GM12878 (cell line): ENCODE measurements around the gene ITIH1. TPM values are rescaled to one million over a fixed set of nuclear protein-coding genes. Genes with fewer than 3 reads are reported as not detected.

Experiments used
- ATAC-seq: fragments of 200-7000 bp; cut with Tn5 transposase; 3 replicates; pipeline ENCODE4 v1.9.1; 2020; ENCODE audit warnings: mild to moderate bottlenecking, moderate library complexity
- BruUV-seq: library from RNA; stranded (reverse); fragments of 400-500 nt; replicated peaks from 2 replicates; lab custom pipeline; 2021; lab: Mats Ljungman, UMichigan
- CTCF ChIA-PET: fragments of 300-600 bp; sonication (Branson Sonifier 250); formaldehyde crosslinking; extraction: SDS; loops from one replicate; lab custom pipeline; 2021; ENCODE audit warnings: inconsistent platforms; lab: Yijun Ruan, JAX
- POLR2A ChIA-PET: fragments of 350-600 bp; formaldehyde crosslinking; extraction: SDS; loops from one replicate; lab custom pipeline; 2021; ENCODE audit warnings: inconsistent platforms; lab: Charles Lee
- RAD21 ChIA-PET: fragments of 300-600 bp; sonication (Branson Sonifier 250); formaldehyde crosslinking; loops from one replicate; lab custom pipeline; 2023; ENCODE audit warnings: antibody characterized with exemption; ENCODE audit not compliant: unreplicated experiment; lab: Charles Lee
- SMC1A ChIA-PET: fragments of 300-600 bp; sonication (Branson Sonifier 250); formaldehyde crosslinking; loops from one replicate; lab custom pipeline; 2023; ENCODE audit not compliant: unreplicated experiment, uncharacterized antibody; lab: Charles Lee
- DNase-seq: peaks from one replicate; pipeline ENCODE4 v3.0.0-alpha.2; 2011; ENCODE audit warnings: low read depth, low spot score
- FAIRE-seq: peaks from 3 replicates; lab custom pipeline; 2011; peaks lifted over from hg19 to GRCh38; lab: Jason Lieb, UNC
- H2AFZ ChIP-seq: 2 replicates; pipeline ENCODE4 v1.6.0; 2011; ENCODE audit warnings: low read depth, low read length, control low read depth; ENCODE audit not compliant: control insufficient read depth
- H3K27ac ChIP-seq: 2 replicates; pipeline ENCODE4 v1.5.1; 2011; ENCODE audit warnings: control low read depth; ENCODE audit not compliant: control insufficient read depth, insufficient read depth
- H3K27me3 ChIP-seq, 2 experiments: replicated peaks in 1 of 2; 2 replicates each; pipeline versions ENCODE4 v1.6.0 to v1.6.1; 2011; ENCODE audit warnings: low read length in 1 of 2; ENCODE audit not compliant: control insufficient read depth in 2 of 2, insufficient read depth in 2 of 2
- H3K36me3 ChIP-seq, 2 experiments: 2 replicates each; pipeline ENCODE4 v1.5.1; 2011; ENCODE audit warnings: low read length in 1 of 2; ENCODE audit not compliant: control insufficient read depth in 2 of 2, insufficient read depth in 2 of 2
- H3K4me1 ChIP-seq: 2 replicates; pipeline ENCODE4 v1.6.1; 2011; ENCODE audit warnings: mild to moderate bottlenecking, low read length, moderate library complexity, mixed read lengths; ENCODE audit not compliant: control insufficient read depth, insufficient read depth
- H3K4me2 ChIP-seq: 2 replicates; pipeline ENCODE4 v1.6.0; 2011; ENCODE audit warnings: control low read depth; ENCODE audit not compliant: control insufficient read depth, insufficient read depth
- H3K4me3 ChIP-seq: fragments of 200-600 bp; sonication (generic); 2 replicates; pipeline ENCODE4 v1.5.1; 2016
- H3K79me2 ChIP-seq: 2 replicates; pipeline ENCODE4 v1.6.0; 2011; ENCODE audit warnings: low read length; ENCODE audit not compliant: control insufficient read depth, insufficient read depth
- H3K9ac ChIP-seq: 2 replicates; pipeline ENCODE4 v1.8.0; 2011; ENCODE audit warnings: low read length, control low read depth, mixed read lengths; ENCODE audit not compliant: control insufficient read depth, insufficient read depth
- H3K9me3 ChIP-seq: replicated peaks from 3 replicates; pipeline ENCODE4 v1.5.1; 2011; ENCODE audit warnings: mild to moderate bottlenecking, low read length; ENCODE audit not compliant: control insufficient read depth, insufficient read depth
- H4K20me1 ChIP-seq: 2 replicates; pipeline ENCODE4 v1.6.0; 2011; ENCODE audit not compliant: control insufficient read depth, insufficient read depth
- BCLAF1 ChIP-seq: fragments of 450-650 bp; IDR thresholded peaks from 2 replicates; pipeline ENCODE4 v1.6.1; 2017; ENCODE audit warnings: antibody characterized with exemption, mild to moderate bottlenecking, moderate library complexity
- CREB1 ChIP-seq: IDR thresholded peaks from 2 replicates; pipeline ENCODE4 v1.6.1; 2012; ENCODE audit warnings: low read depth, mild to moderate bottlenecking, inconsistent platforms
- CTCF ChIP-seq, 3 experiments: IDR thresholded peaks in 2 of 3; conservative IDR thresholded peaks in 1 of 3; 2 replicates each; pipeline ENCODE4 v1.5.1; 2011; ENCODE audit warnings: low read depth in 3 of 3, low read length in 3 of 3, mild to moderate bottlenecking in 3 of 3, control low read depth in 2 of 3, moderate library complexity in 2 of 3, inconsistent platforms in 1 of 3, mixed read lengths in 1 of 3; ENCODE audit not compliant: control insufficient read depth in 2 of 3, insufficient read depth in 1 of 3; ENCODE audit errors: extremely low read depth in 1 of 3
- E4F1 ChIP-seq: fragments of 450-650 bp; IDR thresholded peaks from 2 replicates; pipeline ENCODE4 v1.6.1; 2018; ENCODE audit warnings: borderline replicate concordance, mild to moderate bottlenecking; ENCODE audit not compliant: partially characterized antibody
- GATAD2B ChIP-seq: fragments of 450-650 bp; conservative IDR thresholded peaks from 2 replicates; pipeline ENCODE4 v1.6.1; 2017; ENCODE audit warnings: low read depth, mild to moderate bottlenecking, moderate library complexity
- MAX ChIP-seq: IDR thresholded peaks from 2 replicates; pipeline ENCODE4 v1.6.1; 2012; ENCODE audit warnings: low read depth, low read length, improper control_type of control experiment
- PBX3 ChIP-seq: IDR thresholded peaks from 2 replicates; pipeline ENCODE4 v1.6.1; 2011; ENCODE audit warnings: mild to moderate bottlenecking, low read depth, low read length, moderate library complexity; ENCODE audit not compliant: insufficient replicate concordance
- POU2F2 ChIP-seq: IDR thresholded peaks from 3 replicates; pipeline ENCODE4 v1.6.1; 2011; ENCODE audit warnings: low read depth, mild to moderate bottlenecking, low read length, borderline replicate concordance
- SP1 ChIP-seq: IDR thresholded peaks from one replicate; pipeline ENCODE4 v1.6.1; 2011; ENCODE audit warnings: low read depth, low read length
- SREBF1 ChIP-seq: IDR thresholded peaks from 2 replicates; pipeline ENCODE4 v1.6.1; 2012; ENCODE audit warnings: mild to moderate bottlenecking, low read length
- STAT3 ChIP-seq: IDR thresholded peaks from 2 replicates; pipeline ENCODE4 v1.6.1; 2011; ENCODE audit warnings: low read depth, low read length, improper control_type of control experiment
- ZZZ3 ChIP-seq: IDR thresholded peaks from 2 replicates; pipeline ENCODE4 v1.6.1; 2011; ENCODE audit warnings: low read depth; ENCODE audit not compliant: control insufficient read depth, insufficient read length
- WGBS: methylation state at CpG from one replicate; pipeline ENCODE4 v1.1.6; 2016; ENCODE audit warnings: low lambda C conversion rate; ENCODE audit not compliant: insufficient replicate concordance, insufficient coverage; ENCODE audit errors: missing lambda C conversion rate; 5-methylcytosine and 5-hydroxymethylcytosine counted together
- in situ Hi-C: fragments of 300-500 bp; cut with MboI; formaldehyde crosslinking; loops from 9 replicates; pipeline ENCODE4 v1.14.3; 2018; ENCODE audit warnings: mixed read lengths
- intact Hi-C: fragments of 100-400 bp; cut with micrococcal nuclease; formaldehyde crosslinking; loops from one replicate; pipeline ENCODE4 v1.14.2; 2022; ENCODE audit not compliant: unreplicated experiment
- polyA plus RNA-seq, 11 experiments: library from polyadenylated mRNA; depleted of rRNA in 4 of 11; unstranded in 6 of 11; stranded (reverse) in 5 of 11; fragments of >200 nt; fragmentation: Nextera tagmentation in 4 of 11; fragmentation: Illumina TruSeq in 1 of 11; extraction: Ambion mirVana in 4 of 11; extraction: Trizol in 1 of 11; gene quantifications; 1 replicate in 1 of 11; 2 replicates in 10 of 11; pipeline versions ENCODE4 v1.2.1 to v1.2.3, GENCODE V29; 2011 to 2016; ENCODE audit warnings: inconsistent platforms in 2 of 11, missing spikeins in 2 of 11, low read depth in 1 of 11
- total RNA-seq, 4 experiments: library from RNA; depleted of rRNA in 3 of 4; stranded (reverse); fragments of >200 nt in 3 of 4; fragmentation: Illumina TruSeq in 1 of 4; extraction: Trizol in 1 of 4; gene quantifications; 2 replicates each; pipeline versions ENCODE4 v1.2.1 to v1.2.3, GENCODE V29; 2013 to 2021

Gene ITIH1
- total and polyA plus RNA-seq, 10 of the 15 experiments (the other 5 are each of a cell fraction or from before 2014, with no cell fraction given): 0.33 to 0.64 (median 0.44) TPM; not detected in 7

GRCh38 chr3:52791928-52792327 is 14.5 kb downstream of the ITIH1 start:
- ChIA-PET POLR2A (interaction anchor here (0.8 kb wide), 1 partner anchor 12 kb away, joined by 3 read pairs; no protein-coding TSS in a partner anchor), RAD21 (no interaction called here), CTCF (interaction anchor here (1.0 to 1.1 kb wide), 2 partner anchors 13 to 29 kb away, joined by 4 to 6 read pairs; no protein-coding TSS in a partner anchor), SMC1A (interaction anchor here (1.1 kb wide), 1 partner anchor 135 kb away, joined by 3 read pairs; no protein-coding TSS in a partner anchor)
- Histone ChIP-seq H3K4me2 (no peak overlapping the region), H3K27ac (no peak overlapping the region), H3K9me3 (no peaks in the 10 kb centered on the region), H2AFZ (no peak overlapping the region), H3K27me3 (no peaks in the 10 kb centered on the region; a peak in 1 of 4 replicates), H3K4me3 (no peak overlapping the region), H4K20me1 (no peaks in the 10 kb centered on the region), H3K9ac (no peak overlapping the region), H3K79me2 (no peaks in the 10 kb centered on the region), H3K36me3 (no peaks in the 10 kb centered on the region), H3K4me1 (no peaks in the 10 kb centered on the region)
- in situ Hi-C loops: no loop called here
- intact Hi-C loops: no loop called here
- ATAC-seq (no peak), DNase-seq (no peak), FAIRE-seq (no peak)
- 19% methylated on average over 4 of the region's 4 CpGs for WGBS
- BruUV-seq: no TSS peak
- TF ChIP-seq CREB1 (no peak), CTCF (IDR thresholded peaks at IDR 0.05 in 2 of 3, conservative IDR thresholded peaks at IDR 0.05 in 1 of 3; ENCODE audit: control insufficient read depth in 2 of 3, extremely low read depth in 1 of 3, insufficient read depth in 1 of 3, low read depth in 3 of 3, low read length in 3 of 3) (no peak), SREBF1 (no peak), GATAD2B (no peak), PBX3 (no peak), STAT3 (no peak), POU2F2 (no peak), SP1 (no peak), E4F1 (no peak), BCLAF1 (no peak), MAX (no peak), ZZZ3 (no peak)
